OCI-LY7 (cell line): ENCODE data around the gene SEC24D. TPM values are rescaled to one million over a fixed set of nuclear protein-coding genes. Genes with fewer than 3 reads are reported as not detected.

Source experiments
- BruUV-seq: library from RNA; stranded (reverse); fragments of 400-500 nt; replicated peaks from 2 replicates; lab custom pipeline; 2021; lab: Mats Ljungman, UMichigan
- CTCF ChIA-PET: fragments of 300-600 bp; sonication (Branson Sonifier 250); formaldehyde crosslinking; loops from one replicate; lab custom pipeline; 2022; ENCODE audit warnings: antibody characterized with exemption; ENCODE audit not compliant: unreplicated experiment; lab: Charles Lee
- POLR2A ChIA-PET: fragments of 300-600 bp; sonication (Branson Sonifier 250); formaldehyde crosslinking; loops from one replicate; lab custom pipeline; 2022; ENCODE audit warnings: antibody characterized with exemption; lab: Charles Lee
- DNase-seq: peaks from one replicate; pipeline ENCODE4 v3.0.0-alpha.2; 2015; ENCODE audit warnings: low spot score
- H2AFZ ChIP-seq: fragments of 200-600 bp; sonication (generic), shearing (Covaris generic); 2 replicates; pipeline ENCODE4 v1.6.1; 2014; ENCODE audit warnings: mild to moderate bottlenecking, antibody characterized with exemption, low read length, moderate library complexity
- H3K27ac ChIP-seq: fragments of 200-600 bp; sonication (generic); 2 replicates; pipeline ENCODE4 v1.5.1; 2014; ENCODE audit warnings: mixed run types, low read depth, mild to moderate bottlenecking, moderate library complexity, low read length, inconsistent platforms; ENCODE audit not compliant: poor library complexity, severe bottlenecking
- H3K36me3 ChIP-seq: fragments of 200-600 bp; sonication (generic); 2 replicates; pipeline ENCODE4 v1.6.1; 2014; ENCODE audit warnings: mild to moderate bottlenecking, antibody characterized with exemption, low read length, moderate library complexity, mixed read lengths; ENCODE audit not compliant: insufficient read depth
- H3K4me1 ChIP-seq: fragments of 200-600 bp; sonication (generic); 2 replicates; pipeline ENCODE4 v1.5.1; 2014; ENCODE audit warnings: mild to moderate bottlenecking, low read length; ENCODE audit not compliant: insufficient read depth, poor library complexity, severe bottlenecking
- H3K4me2 ChIP-seq: fragments of 200-600 bp; sonication (generic); 2 replicates; pipeline ENCODE4 v1.6.1; 2014; ENCODE audit warnings: mild to moderate bottlenecking, low read length
- H3K4me3 ChIP-seq: fragments of 200-600 bp; sonication (generic); 2 replicates; pipeline ENCODE4 v1.5.1; 2014; ENCODE audit warnings: mild to moderate bottlenecking, low read depth, low read length; ENCODE audit not compliant: poor library complexity, severe bottlenecking
- H3K79me2 ChIP-seq: fragments of 200-600 bp; sonication (generic); 2 replicates; pipeline ENCODE4 v1.6.1; 2016; ENCODE audit warnings: low read depth, mild to moderate bottlenecking, low read length, moderate library complexity, mixed read lengths; ENCODE audit not compliant: insufficient read depth
- H3K9me2 ChIP-seq: fragments of 200-600 bp; sonication (generic); 2 replicates; pipeline ENCODE4 v1.6.1; 2016; ENCODE audit warnings: mild to moderate bottlenecking, low read length, mixed read lengths; ENCODE audit not compliant: insufficient read depth
- H3K9me3 ChIP-seq: fragments of 200-600 bp; sonication (generic); 2 replicates; pipeline ENCODE4 v1.6.1; 2014; ENCODE audit warnings: mild to moderate bottlenecking, mixed run types, low read length, mixed read lengths
- H4K20me1 ChIP-seq: fragments of 200-600 bp; sonication (generic); 2 replicates; pipeline ENCODE4 v1.6.1; 2014; ENCODE audit warnings: mild to moderate bottlenecking, antibody characterized with exemption, low read length, moderate library complexity, mixed read lengths; ENCODE audit not compliant: insufficient read depth
- EZH2phosphoT487 ChIP-seq: fragments of 200-600 bp; sonication (generic); IDR thresholded peaks from 2 replicates; pipeline ENCODE4 v1.6.1; 2018; ENCODE audit warnings: low read depth, borderline replicate concordance, mild to moderate bottlenecking, mixed run types, antibody characterized with exemption, low read length, moderate library complexity, mixed read lengths
- intact Hi-C: fragments of 100-400 bp; cut with micrococcal nuclease; formaldehyde crosslinking; loops from one replicate; pipeline ENCODE4 v1.10.0; 2022; ENCODE audit not compliant: unreplicated experiment
- total RNA-seq, 2 experiments: library from RNA; depleted of rRNA in 1 of 2; stranded (reverse); fragments of >200 nt in 1 of 2; shearing (Covaris generic) in 1 of 2; gene quantifications; 2 replicates each; pipeline ENCODE4 v1.2.3, GENCODE V29; 2014 to 2022
- TF ChIP-seq, protein P1 (sequence below): fragments of 200-600 bp; sonication (generic); conservative IDR thresholded peaks from 2 replicates; pipeline ENCODE4 v1.5.1; 2014; ENCODE audit warnings: mild to moderate bottlenecking, antibody characterized with exemption, low read length, moderate library complexity, mixed read lengths

Gene SEC24D
- total RNA-seq, 2 experiments from 2014 or later: 15.1 to 56.1 TPM

DNA sequence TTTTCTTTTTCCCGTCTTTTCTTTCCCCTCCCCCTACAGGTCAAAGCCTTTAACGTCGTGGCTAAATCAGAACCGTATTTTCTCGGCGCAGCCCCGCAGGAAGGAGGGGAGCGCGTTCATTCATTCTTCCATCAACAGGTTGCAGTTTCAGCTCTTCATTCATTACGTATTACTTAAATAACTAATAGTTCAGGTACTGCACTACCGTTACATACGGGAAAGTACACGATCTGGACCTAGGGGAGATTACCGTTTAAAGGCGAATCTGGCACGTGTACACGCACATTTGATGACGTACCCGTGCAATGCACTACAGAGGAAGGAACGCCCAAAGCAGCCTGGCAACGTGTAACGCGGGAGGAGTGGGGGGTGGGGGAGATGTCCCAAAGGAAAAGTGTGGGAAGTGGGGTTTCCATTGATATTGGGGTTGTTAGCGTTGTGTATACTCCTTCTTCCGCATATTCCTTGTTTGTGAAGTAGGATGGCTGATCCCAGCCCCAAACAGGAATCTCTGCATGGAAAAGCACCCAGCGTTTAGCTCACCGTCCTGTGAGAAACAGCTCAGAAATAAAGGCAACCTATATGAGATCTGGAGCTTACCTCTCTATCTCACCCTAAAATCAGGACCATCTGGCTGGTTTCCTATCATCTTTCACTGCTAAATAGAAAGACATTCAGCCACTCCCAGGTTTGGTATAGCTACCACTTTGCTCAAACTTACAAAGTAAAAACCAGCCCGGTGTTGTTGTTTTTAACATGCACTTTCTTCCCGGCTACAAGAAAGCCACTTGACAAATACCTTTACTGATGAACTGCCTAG is 585 bp upstream of the SEC24D start:
- H2AFZ ChIP-seq: peak overlapping the region; percentile 100
- TSS peak; percentile 65 for BruUV-seq
- H3K4me1 ChIP-seq: peaks cover 39% of the 10 kb centered on the region
- H3K36me3 ChIP-seq: peaks cover 19% of the 10 kb centered on the region
- peaks cover 22% of the 10 kb centered on the region; the same call in 1 of the 2 replicates for H3K79me2 ChIP-seq
- ChIA-PET POLR2A (interaction anchor here (0.6 to 5.6 kb wide), 14 partner anchors 10 to 122 kb away, joined by 3 to 59 read pairs (median 3); no protein-coding TSS in a partner anchor), CTCF (interaction anchor here (0.7 to 1.0 kb wide), 2 partner anchors 9 to 51 kb away, joined by 3 read pairs; no protein-coding TSS in a partner anchor)
- H3K9me3 ChIP-seq: no peaks in the 10 kb centered on the region
- H4K20me1 ChIP-seq: no peaks in the 10 kb centered on the region
- no peaks in the 10 kb centered on the region for H3K9me2 ChIP-seq
- TF ChIP-seq, protein P1, sequence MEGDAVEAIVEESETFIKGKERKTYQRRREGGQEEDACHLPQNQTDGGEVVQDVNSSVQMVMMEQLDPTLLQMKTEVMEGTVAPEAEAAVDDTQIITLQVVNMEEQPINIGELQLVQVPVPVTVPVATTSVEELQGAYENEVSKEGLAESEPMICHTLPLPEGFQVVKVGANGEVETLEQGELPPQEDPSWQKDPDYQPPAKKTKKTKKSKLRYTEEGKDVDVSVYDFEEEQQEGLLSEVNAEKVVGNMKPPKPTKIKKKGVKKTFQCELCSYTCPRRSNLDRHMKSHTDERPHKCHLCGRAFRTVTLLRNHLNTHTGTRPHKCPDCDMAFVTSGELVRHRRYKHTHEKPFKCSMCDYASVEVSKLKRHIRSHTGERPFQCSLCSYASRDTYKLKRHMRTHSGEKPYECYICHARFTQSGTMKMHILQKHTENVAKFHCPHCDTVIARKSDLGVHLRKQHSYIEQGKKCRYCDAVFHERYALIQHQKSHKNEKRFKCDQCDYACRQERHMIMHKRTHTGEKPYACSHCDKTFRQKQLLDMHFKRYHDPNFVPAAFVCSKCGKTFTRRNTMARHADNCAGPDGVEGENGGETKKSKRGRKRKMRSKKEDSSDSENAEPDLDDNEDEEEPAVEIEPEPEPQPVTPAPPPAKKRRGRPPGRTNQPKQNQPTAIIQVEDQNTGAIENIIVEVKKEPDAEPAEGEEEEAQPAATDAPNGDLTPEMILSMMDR: no peak
- TF ChIP-seq EZH2phosphoT487: no peak
- H3K4me3 ChIP-seq: peak overlapping the region; percentile 97
- H3K27ac ChIP-seq: peak overlapping the region; percentile 67
- peak overlapping the region; percentile 93 for H3K4me2 ChIP-seq
- intact Hi-C loops: loop anchor here (1.0 to 5.0 kb wide), 2 partner anchors 76 to 376 kb away; partner anchors contain the start of gene USP53
- peak; percentile 70 for DNase-seq

DNA sequence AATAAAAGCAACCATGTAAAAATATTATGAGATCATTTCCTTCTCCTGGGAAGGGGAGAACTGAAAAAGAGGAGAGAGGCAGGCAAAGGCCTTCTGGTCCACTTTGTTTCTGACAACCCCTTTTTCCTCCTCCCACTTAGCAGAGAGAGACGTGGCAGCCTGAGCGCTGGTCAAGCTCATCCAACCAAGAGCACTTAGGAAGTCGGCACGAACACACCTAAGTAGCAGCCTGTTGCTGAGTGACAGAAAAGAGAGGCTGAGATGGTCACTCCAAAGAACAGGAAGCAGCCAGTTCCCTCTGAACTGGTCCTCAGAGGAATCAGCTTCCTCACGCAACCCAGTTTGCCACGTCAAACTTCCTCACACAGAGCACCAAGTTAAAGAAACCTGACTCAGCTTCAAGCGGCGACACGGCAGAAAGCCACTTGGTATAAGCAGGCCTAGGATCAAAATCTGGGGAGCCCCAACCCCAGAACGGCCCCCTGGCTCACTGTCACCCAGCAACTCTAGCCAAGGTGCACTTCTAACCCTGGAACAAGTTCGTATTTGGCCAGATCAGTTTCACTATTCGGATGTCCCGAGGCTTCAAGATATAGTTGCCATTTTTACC is 861 bp downstream of the SEC24D start:
- BruUV-seq: no TSS peak
- Histone ChIP-seq H3K9me3 (no peaks in the 10 kb centered on the region), H3K9me2 (no peaks in the 10 kb centered on the region), H3K4me3 (peak overlapping the region; percentile 97), H3K79me2 (peaks cover 22% of the 10 kb centered on the region; the same call in 1 of the 2 replicates), H2AFZ (peak overlapping the region; percentile 100), H4K20me1 (no peaks in the 10 kb centered on the region), H3K4me2 (peak overlapping the region; percentile 97), H3K4me1 (peaks cover 39% of the 10 kb centered on the region), H3K27ac (peak overlapping the region; percentile 46), H3K36me3 (peaks cover 25% of the 10 kb centered on the region)
- TF ChIP-seq, protein P1: no peak
- TF ChIP-seq EZH2phosphoT487: no peak
- intact Hi-C loops: loop anchor here (5.0 kb wide), 1 partner anchor 377 kb away; the partner anchor contains the start of gene USP53
- ChIA-PET CTCF (interaction anchor here (0.6 kb wide), 1 partner anchor 75 kb away, joined by 3 read pairs; no protein-coding TSS in a partner anchor), POLR2A (interaction anchor here (0.6 to 1.2 kb wide), 3 partner anchors 10 to 15 kb away, joined by 3 to 5 read pairs (median 4); no protein-coding TSS in a partner anchor)
- DNase-seq: peak; percentile 65
